A549 (cell line): Measurements from ENCODE around the gene TSHZ3. TPM values are rescaled to one million over a fixed set of nuclear protein-coding genes. Genes with fewer than 3 reads are reported as not detected.

Experiments
- ATAC-seq, 2 experiments: fragments of 200-7000 bp in 1 of 2; fragments of >200 bp in 1 of 2; cut with Nextera tagmentation in 1 of 2; cut with Tn5 transposase in 1 of 2; 3 replicates each; pipeline versions ENCODE4 v1.8.0 to v1.9.1; 2018 to 2020; ENCODE audit warnings: mild to moderate bottlenecking in 1 of 2, moderate library complexity in 1 of 2
- CTCF ChIA-PET: fragments of 300-600 bp; sonication (Branson Sonifier 250); formaldehyde crosslinking; extraction: SDS; loops from one replicate; lab custom pipeline; 2021; ENCODE audit warnings: antibody characterized with exemption, inconsistent platforms; lab: Yijun Ruan, JAX
- POLR2A ChIA-PET: fragments of 350-600 bp; formaldehyde crosslinking; extraction: SDS; loops from one replicate; lab custom pipeline; 2021; ENCODE audit warnings: antibody characterized with exemption, inconsistent platforms; lab: Yijun Ruan, JAX
- DNase-seq, 2 experiments: peaks; one replicate each; pipeline versions ENCODE4 v3.0.0 to v3.0.0-alpha.2; 2011 to 2016; ENCODE audit warnings: low read depth in 1 of 2, low spot score in 1 of 2
- FAIRE-seq: peaks from 2 replicates; lab custom pipeline; 2011; peaks lifted over from hg19 to GRCh38; lab: Jason Lieb, UNC
- H3K27ac ChIP-seq, 2 experiments: fragments of >200 bp; sonication (Bioruptor Twin); formaldehyde crosslinking; 3 replicates each; pipeline ENCODE4 v1.5.1; 2016 to 2017
- H3K4me1 ChIP-seq: fragments of >200 bp; sonication (Bioruptor Twin); formaldehyde crosslinking; 3 replicates; pipeline ENCODE4 v1.6.1; 2016
- H3K4me2 ChIP-seq: fragments of >200 bp; sonication (Bioruptor Twin); formaldehyde crosslinking; 3 replicates; pipeline ENCODE4 v1.6.1; 2016
- H3K4me3 ChIP-seq: fragments of >200 bp; sonication (Bioruptor Twin); formaldehyde crosslinking; 3 replicates; pipeline ENCODE4 v1.5.1; 2016
- H3K9me3 ChIP-seq: fragments of >200 bp; sonication (Bioruptor Twin); formaldehyde crosslinking; 3 replicates; pipeline ENCODE4 v1.6.1; 2016
- CHD4 ChIP-seq: fragments of 200-600 bp; sonication (generic); IDR thresholded peaks from 2 replicates; pipeline ENCODE4 v1.6.1; 2016; ENCODE audit warnings: antibody characterized with exemption, mild to moderate bottlenecking, borderline replicate concordance
- EHMT2 ChIP-seq: fragments of 200-600 bp; sonication (generic); IDR thresholded peaks from 2 replicates; pipeline ENCODE4 v1.6.1; 2016; ENCODE audit warnings: antibody characterized with exemption, low read depth, mild to moderate bottlenecking, moderate library complexity
- ELK1 ChIP-seq: fragments of 150-350 bp; IDR thresholded peaks from 2 replicates; pipeline ENCODE4 v1.6.1; 2014; ENCODE audit warnings: low read depth, mild to moderate bottlenecking, low read length
- EP300 ChIP-seq, 2 experiments: fragments of >200 bp; sonication (Bioruptor Twin); formaldehyde crosslinking; IDR thresholded peaks; 2 replicates in 1 of 2; 3 replicates in 1 of 2; pipeline ENCODE4 v1.6.1; 2016 to 2017
- ESRRA ChIP-seq: fragments of 150-350 bp; IDR thresholded peaks from 2 replicates; pipeline ENCODE4 v1.6.1; 2014; ENCODE audit warnings: mild to moderate bottlenecking, low read length, borderline replicate concordance
- FOXS1 ChIP-seq: fragments of 250-450 bp; sonication (Bioruptor Pico); IDR thresholded peaks from 2 replicates; pipeline ENCODE4 v1.5.0; 2020; ENCODE audit warnings: mild to moderate bottlenecking, moderate library complexity
- GATA3 ChIP-seq: IDR thresholded peaks from 2 replicates; pipeline ENCODE4 v1.6.1; 2012; ENCODE audit warnings: borderline replicate concordance
- HES2 ChIP-seq: fragments of >200 bp; sonication (Bioruptor Twin); formaldehyde crosslinking; IDR thresholded peaks from 2 replicates; pipeline ENCODE4 v1.6.1; 2016
- HOXA7 ChIP-seq: fragments of 250-450 bp; sonication (Bioruptor Pico); IDR thresholded peaks from 2 replicates; pipeline ENCODE4 v1.5.0; 2020; ENCODE audit warnings: mild to moderate bottlenecking, moderate library complexity
- HOXB13 ChIP-seq: fragments of 250-450 bp; sonication (Bioruptor Pico); IDR thresholded peaks from 2 replicates; pipeline ENCODE4 v1.5.0; 2020; ENCODE audit warnings: low read depth, mild to moderate bottlenecking, moderate library complexity
- JUN ChIP-seq, 2 experiments: fragments of >200 bp; sonication (Bioruptor Twin); formaldehyde crosslinking; IDR thresholded peaks; 2 replicates in 1 of 2; 3 replicates in 1 of 2; pipeline ENCODE4 v1.6.1; 2016 to 2017
- JUNB ChIP-seq: fragments of >200 bp; sonication (Bioruptor Twin); formaldehyde crosslinking; IDR thresholded peaks from 2 replicates; pipeline ENCODE4 v1.6.1; 2016
- KDM1A ChIP-seq: fragments of 200-600 bp; sonication (generic); IDR thresholded peaks from 2 replicates; pipeline ENCODE4 v1.6.1; 2016; ENCODE audit warnings: low read depth, mild to moderate bottlenecking
- MAFK ChIP-seq: fragments of 450-650 bp; IDR thresholded peaks from 2 replicates; pipeline ENCODE4 v1.6.1; 2014; ENCODE audit not compliant: partially characterized antibody
- NR3C1 ChIP-seq: fragments of >200 bp; sonication (Bioruptor Twin); formaldehyde crosslinking; IDR thresholded peaks from 3 replicates; pipeline ENCODE4 v1.6.1; 2017
- PHF8 ChIP-seq: fragments of 200-600 bp; sonication (generic); IDR thresholded peaks from 2 replicates; pipeline ENCODE4 v1.6.1; 2016; ENCODE audit warnings: low read depth, mild to moderate bottlenecking, antibody characterized with exemption, moderate library complexity, borderline replicate concordance
- POLR2AphosphoS2 ChIP-seq: conservative IDR thresholded peaks from 2 replicates; pipeline ENCODE4 v1.6.1; 2012; ENCODE audit warnings: low read length, improper control_type of control experiment, inconsistent platforms
- RARB ChIP-seq: fragments of 250-450 bp; sonication (Bioruptor Pico); IDR thresholded peaks from 2 replicates; pipeline ENCODE4 v1.8.0; 2021; ENCODE audit warnings: mild to moderate bottlenecking, moderate library complexity
- RFX5 ChIP-seq: fragments of 450-650 bp; IDR thresholded peaks from 2 replicates; pipeline ENCODE4 v1.7.1; 2014; ENCODE audit warnings: antibody characterized with exemption, mild to moderate bottlenecking, moderate library complexity
- TFCP2L1 ChIP-seq: fragments of 250-450 bp; sonication (Bioruptor Pico); IDR thresholded peaks from 2 replicates; pipeline ENCODE4 v1.5.0; 2021; ENCODE audit warnings: mild to moderate bottlenecking
- TP53 ChIP-seq: fragments of 250-450 bp; sonication (Bioruptor Pico); IDR thresholded peaks from 2 replicates; pipeline ENCODE4 v1.5.0; 2021; ENCODE audit warnings: mild to moderate bottlenecking, moderate library complexity
- USF2 ChIP-seq: fragments of 450-650 bp; IDR thresholded peaks from 2 replicates; pipeline ENCODE4 v1.6.1; 2014; ENCODE audit warnings: antibody characterized with exemption
- ZC3H11A ChIP-seq: fragments of 450-650 bp; IDR thresholded peaks from 2 replicates; pipeline ENCODE4 v1.6.1; 2014; ENCODE audit warnings: antibody characterized with exemption, mild to moderate bottlenecking
- ZFP36 ChIP-seq: fragments of 450-650 bp; IDR thresholded peaks from 2 replicates; pipeline ENCODE4 v1.6.1; 2014; ENCODE audit warnings: borderline replicate concordance; ENCODE audit not compliant: partially characterized antibody
- WGBS: methylation state at CpG from one replicate; pipeline ENCODE4 v1.1.6; 2017; ENCODE audit errors: missing lambda C conversion rate; 5-methylcytosine and 5-hydroxymethylcytosine counted together
- polyA plus RNA-seq, 4 experiments: library from polyadenylated mRNA; depleted of rRNA in 3 of 4; stranded (reverse); fragments of >200 nt; fragmentation: RNase III in 1 of 4; extraction: RNeasy Plus Mini Kit Qiagen cat#74134 plus additional on column Dnase treatment in 1 of 4; gene quantifications; 2 replicates in 3 of 4; 3 replicates in 1 of 4; pipeline ENCODE4 v1.2.3, GENCODE V29; 2011 to 2017
- TF ChIP-seq, protein P1 (sequence below): fragments of 250-450 bp; sonication (Bioruptor Pico); IDR thresholded peaks from 2 replicates; pipeline ENCODE4 v1.5.0; 2021; ENCODE audit warnings: mild to moderate bottlenecking, moderate library complexity, borderline replicate concordance

Gene TSHZ3
- polyA plus RNA-seq, 2 of the 4 experiments (the other 2 are of a cell fraction), result 0.92 to 2.0 TPM

GRCh38 chr19:31299665-31300064 is 49.6 kb downstream of the TSHZ3 start:
- DNase-seq (no peak), ATAC-seq (no peak), FAIRE-seq (no peak)
- no peak overlapping the region for H3K4me3 ChIP-seq
- no peaks in the 10 kb centered on the region for H3K4me1 ChIP-seq
- H3K4me2 ChIP-seq, result no peak overlapping the region
- H3K27ac ChIP-seq, result no peak overlapping the region
- ChIA-PET POLR2A (no interaction called here), CTCF (interaction anchor here (1.0 to 1.2 kb wide), 2 partner anchors 21 to 787 kb away, joined by 3 read pairs; no protein-coding TSS in a partner anchor)
- no peaks in the 10 kb centered on the region; the same call in 2 of the 3 replicates for H3K9me3 ChIP-seq
- WGBS, result 32% methylated on average over 8 of the region's 8 CpGs
- TF ChIP-seq ESRRA (no peak), ZFP36 (no peak), ELK1 (no peak), HES2 (no peak), CHD4 (no peak), RFX5 (no peak), RARB (no peak), TP53 (no peak), KDM1A (no peak), JUN (IDR thresholded peaks at IDR 0.05) (no peak), HOXB13 (CRISPR knock-in tag) (no peak), ZC3H11A (no peak)
- TF ChIP-seq, protein P1, sequence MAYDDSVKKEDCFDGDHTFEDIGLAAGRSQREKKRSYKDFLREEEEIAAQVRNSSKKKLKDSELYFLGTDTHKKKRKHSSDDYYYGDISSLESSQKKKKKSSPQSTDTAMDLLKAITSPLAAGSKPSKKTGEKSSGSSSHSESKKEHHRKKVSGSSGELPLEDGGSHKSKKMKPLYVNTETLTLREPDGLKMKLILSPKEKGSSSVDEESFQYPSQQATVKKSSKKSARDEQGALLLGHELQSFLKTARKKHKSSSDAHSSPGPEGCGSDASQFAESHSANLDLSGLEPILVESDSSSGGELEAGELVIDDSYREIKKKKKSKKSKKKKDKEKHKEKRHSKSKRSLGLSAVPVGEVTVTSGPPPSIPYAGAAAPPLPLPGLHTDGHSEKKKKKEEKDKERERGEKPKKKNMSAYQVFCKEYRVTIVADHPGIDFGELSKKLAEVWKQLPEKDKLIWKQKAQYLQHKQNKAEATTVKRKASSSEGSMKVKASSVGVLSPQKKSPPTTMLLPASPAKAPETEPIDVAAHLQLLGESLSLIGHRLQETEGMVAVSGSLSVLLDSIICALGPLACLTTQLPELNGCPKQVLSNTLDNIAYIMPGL (CRISPR knock-in tag), result no peak

- Histone ChIP-seq H3K4me1 (no peaks in the 10 kb centered on the region), H3K4me3 (no peak overlapping the region), H3K27ac (no peak overlapping the region), H3K9me3 (no peaks in the 10 kb centered on the region; the same call in 2 of the 3 replicates), H3K4me2 (no peak overlapping the region)
- ATAC-seq, result no peak
- 35% methylated on average over 5 of the region's 5 CpGs for WGBS
- TF ChIP-seq HOXB13 (CRISPR knock-in tag), result no peak
- peak; percentile 56 for TF ChIP-seq USF2
- no peak for FAIRE-seq
- CTCF ChIA-PET, result no interaction called here
- POLR2A ChIA-PET, result no interaction called here
- DNase-seq, result no peak
These were observed 51.2 kb downstream of the TSHZ3 start for GRCh38 chr19:31297991-31298390.

DNA sequence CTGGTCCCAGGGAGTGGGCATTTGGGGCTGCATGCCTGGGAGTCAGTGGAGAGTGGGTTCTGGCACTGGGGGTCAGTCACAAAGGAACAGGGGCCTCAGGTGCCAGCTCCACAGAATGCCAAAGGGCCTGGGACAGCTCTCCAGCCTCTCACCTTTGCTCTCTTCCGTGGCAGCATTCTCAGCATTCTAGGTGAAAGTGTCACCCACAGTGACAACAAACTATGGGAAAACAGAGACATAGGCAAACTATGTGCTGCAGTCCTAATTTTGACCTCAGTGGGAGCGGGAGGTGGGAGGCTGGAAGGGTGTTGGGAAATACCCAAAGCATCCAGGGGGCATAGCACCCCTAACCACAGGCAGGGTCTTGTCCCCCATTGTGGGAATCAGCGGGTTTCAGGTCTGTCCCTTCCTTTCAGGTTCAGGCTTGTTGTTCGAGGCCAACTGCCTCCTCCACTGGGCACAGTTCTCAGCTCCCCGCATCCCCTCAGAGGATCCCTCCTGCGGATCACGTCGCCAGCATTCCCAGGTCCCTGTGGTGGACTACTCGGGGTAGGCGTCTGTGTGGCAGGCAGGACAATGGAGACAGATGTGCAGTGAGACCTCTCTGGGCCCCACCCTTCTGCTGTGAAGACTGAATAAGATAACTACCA is 52.4 kb downstream of the TSHZ3 start:
- no peak for FAIRE-seq
- ChIA-PET POLR2A (no interaction called here), CTCF (interaction anchor here (0.7 to 1.2 kb wide), 2 partner anchors 38 to 160 kb away, joined by 3 to 4 read pairs; no protein-coding TSS in a partner anchor)
- Histone ChIP-seq H3K4me3 (no peak overlapping the region), H3K4me2 (no peak overlapping the region), H3K9me3 (no peaks in the 10 kb centered on the region; the same call in 2 of the 3 replicates), H3K4me1 (no peaks in the 10 kb centered on the region), H3K27ac (no peak overlapping the region)
- no peak for DNase-seq
- WGBS, result 46% methylated on average over 10 of the region's 10 CpGs
- ATAC-seq, result no peak
- TF ChIP-seq, protein P1 (CRISPR knock-in tag), result no peak
- TF ChIP-seq MAFK (no peak), CHD4 (no peak), JUNB (no peak), GATA3 (no peak), HOXA7 (CRISPR knock-in tag) (no peak), NR3C1 (no peak), EHMT2 (no peak), RFX5 (no peak), PHF8 (no peak), FOXS1 (CRISPR knock-in tag) (no peak), POLR2AphosphoS2 (no peak), ELK1 (no peak), EP300 (IDR thresholded peaks at IDR 0.05) (no peak), TFCP2L1 (CRISPR knock-in tag) (no peak)
